GM19025 (cell line): ENCODE results near the gene ANKRD17.

Experiments
- ATAC-seq: cut with Tn5 transposase; IDR thresholded peaks from one replicate; pipeline ENCODE4 v1.9.1; 2021; ENCODE audit warnings: mild to moderate bottlenecking, low read depth, moderate library complexity; ENCODE audit not compliant: unreplicated experiment

ANKRD17 gene

GRCh38 chr4:73131281-73131680 is 127.3 kb downstream of the ANKRD17 start:
- no peak for ATAC-seq

DNA sequence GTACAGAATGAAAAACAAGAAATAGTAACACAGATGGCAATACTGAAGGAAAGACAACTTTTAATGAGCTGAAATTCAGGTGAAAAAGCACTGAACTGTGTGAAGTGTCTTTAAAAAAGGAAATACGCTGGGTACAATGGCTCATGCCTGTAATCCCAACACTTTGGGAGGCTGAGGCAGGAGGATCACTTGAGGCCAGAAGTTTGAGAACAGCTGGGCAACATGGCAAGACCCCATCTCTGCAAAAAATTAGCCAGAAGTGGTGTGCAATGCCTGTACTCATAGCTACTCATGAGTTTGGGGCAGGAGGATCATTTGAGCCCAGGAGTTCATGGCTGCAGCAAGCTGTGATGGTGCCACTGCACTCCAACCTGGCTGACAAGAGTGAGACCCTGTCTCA is 129.3 kb downstream of the ANKRD17 start:
- ATAC-seq: no peak

GRCh38 chr4:73127839-73128453 is 130.7 kb downstream of the ANKRD17 start:
- ATAC-seq: no peak

DNA sequence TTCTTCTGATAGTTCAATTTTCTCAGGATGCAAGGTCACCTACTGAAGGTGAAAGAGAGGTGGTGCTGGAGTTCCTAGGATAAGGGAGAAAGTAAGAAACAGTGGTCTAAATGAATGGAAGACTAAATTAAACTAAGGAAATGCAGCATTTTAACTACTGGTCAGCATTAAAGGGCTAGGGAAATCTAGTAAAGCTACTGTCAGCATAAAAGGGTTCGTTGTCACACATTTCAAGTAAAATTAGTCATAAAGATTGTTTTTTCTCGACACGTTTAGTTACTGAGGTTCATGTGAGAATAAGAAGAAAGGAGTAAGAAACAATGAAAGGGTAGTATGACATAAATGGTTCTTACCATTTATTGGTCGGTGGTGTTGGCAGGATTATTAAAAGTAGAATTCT is 149.1 kb downstream of the ANKRD17 start:
- no peak for ATAC-seq

- ATAC-seq: no peak
These were observed 153.9 kb downstream of the ANKRD17 start for GRCh38 chr4:73104695-73105094.

GRCh38 chr4:73103799-73104503 is 154.6 kb downstream of the ANKRD17 start:
- ATAC-seq: no peak

GRCh38 chr4:73099143-73099542 is 159.5 kb downstream of the ANKRD17 start:
- ATAC-seq: no peak

DNA sequence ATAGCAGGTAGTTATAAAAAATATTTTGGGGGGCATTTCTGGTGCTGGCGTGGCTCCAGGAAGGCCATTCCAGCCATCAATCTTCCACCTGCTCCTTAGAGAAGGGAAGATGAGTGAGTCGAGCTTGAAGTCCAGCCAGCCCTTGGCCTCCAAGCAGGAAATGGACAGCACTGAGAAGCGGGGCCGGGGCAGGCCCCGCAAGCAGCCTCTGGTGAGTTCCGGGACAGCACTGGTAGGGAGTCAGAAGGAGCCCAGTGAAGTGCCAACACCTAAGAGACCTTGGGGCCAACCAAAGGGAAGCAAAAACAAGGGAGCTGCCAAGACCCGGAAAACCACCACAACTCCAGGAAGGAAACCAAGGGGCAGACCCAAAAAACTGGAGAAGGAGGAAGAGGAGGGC is 159.9 kb downstream of the ANKRD17 start:
- ATAC-seq: no peak

GRCh38 chr4:73098016-73098415 is 160.6 kb downstream of the ANKRD17 start:
- ATAC-seq: no peak

GRCh38 chr4:73092868-73093267 is 165.7 kb downstream of the ANKRD17 start:
- ATAC-seq: no peak

DNA sequence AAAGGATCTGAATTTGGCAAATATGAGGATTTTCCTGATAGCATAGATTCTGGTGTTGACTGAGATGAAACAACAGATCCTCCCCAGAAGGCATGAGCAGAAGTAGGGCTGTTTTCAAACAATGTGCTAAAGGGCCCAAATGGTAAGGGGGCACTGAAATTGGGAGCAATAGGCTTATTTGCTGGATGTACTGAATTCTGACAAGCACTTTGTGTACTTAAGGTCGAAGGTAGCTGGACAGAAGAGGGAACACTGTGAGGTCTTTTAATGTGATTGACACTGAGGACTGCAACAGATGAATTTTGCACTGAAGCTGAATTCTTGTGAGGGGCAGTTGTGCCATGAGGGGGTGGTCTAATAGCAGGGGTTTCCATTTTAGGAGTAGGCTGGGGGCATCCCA is 167.9 kb downstream of the ANKRD17 start:
- ATAC-seq: no peak

DNA sequence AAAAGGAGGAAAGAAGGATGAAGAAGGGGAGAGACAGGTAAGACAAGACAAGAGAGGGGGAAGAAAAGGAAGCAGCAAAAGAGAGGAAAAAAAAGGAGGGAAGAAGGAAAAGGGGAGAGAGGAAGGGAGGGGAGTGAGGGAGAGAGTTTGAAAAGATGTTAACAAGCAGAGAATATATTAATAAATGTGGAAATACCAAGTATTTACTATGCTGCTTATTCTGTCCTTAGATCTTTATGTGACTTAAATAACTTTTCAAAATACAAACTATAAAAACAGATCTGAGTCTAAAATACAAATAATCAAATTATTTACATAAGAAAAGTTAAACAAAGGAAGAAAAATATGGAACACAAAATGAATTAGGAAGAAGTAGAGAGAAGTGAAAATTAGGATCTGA is 170.7 kb downstream of the ANKRD17 start:
- no peak for ATAC-seq

DNA sequence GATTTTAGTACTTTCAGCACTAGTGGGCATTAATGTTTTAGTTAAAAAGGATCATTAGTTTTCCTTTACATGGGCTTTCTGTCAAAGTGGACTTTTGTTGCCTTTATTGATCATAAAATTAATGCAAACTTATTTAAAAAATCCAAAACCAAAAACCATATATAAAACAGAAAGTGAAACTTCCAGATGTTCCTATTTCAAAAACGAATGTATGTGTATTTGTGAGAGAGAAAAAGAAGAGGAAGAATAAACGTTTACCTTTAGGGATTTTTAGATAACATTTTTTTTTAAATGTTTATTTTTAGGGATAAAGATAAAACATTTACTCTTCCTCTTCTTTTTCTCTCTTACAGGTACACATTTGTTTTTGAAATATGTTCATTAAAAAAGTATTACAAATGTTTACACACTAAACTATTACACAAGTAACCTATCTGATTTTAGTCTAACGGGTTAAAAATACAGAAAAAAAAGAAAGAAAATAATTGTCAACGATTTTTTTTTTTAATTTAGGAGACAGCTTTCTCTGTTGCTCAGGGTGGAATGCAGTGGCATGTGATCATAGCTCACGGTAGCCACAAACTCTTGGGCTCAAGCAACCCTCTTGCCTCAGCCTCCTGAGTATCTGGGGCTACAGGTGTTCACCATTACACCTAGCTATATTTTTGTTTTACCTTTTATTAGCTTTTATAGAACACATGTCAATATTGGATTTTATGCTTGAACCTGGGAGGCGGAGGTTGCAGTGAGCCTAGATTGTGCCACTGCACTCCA is 172.3 kb downstream of the ANKRD17 start:
- no peak for ATAC-seq

- ATAC-seq: no peak
These were observed 177.8 kb downstream of the ANKRD17 start for GRCh38 chr4:73080789-73081188.

- ATAC-seq: no peak
These were observed 182.8 kb downstream of the ANKRD17 start for GRCh38 chr4:73075832-73076231.

DNA sequence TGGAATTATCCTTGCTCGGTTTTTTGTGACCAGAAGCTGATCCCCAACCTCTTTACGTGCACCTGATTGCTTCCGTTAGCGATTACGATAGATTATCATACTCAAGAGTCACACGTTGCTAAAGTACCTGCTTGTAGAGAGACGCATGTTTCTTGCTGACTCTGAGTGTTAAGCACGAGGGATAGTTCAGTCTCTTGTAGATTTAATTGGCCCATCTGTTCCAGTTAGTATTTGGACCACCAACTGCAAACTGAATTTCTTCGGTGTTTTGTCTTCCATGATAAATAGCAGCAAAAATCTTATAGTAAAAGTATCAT is 188.6 kb downstream of the ANKRD17 start:
- peak; percentile 7 for ATAC-seq

DNA sequence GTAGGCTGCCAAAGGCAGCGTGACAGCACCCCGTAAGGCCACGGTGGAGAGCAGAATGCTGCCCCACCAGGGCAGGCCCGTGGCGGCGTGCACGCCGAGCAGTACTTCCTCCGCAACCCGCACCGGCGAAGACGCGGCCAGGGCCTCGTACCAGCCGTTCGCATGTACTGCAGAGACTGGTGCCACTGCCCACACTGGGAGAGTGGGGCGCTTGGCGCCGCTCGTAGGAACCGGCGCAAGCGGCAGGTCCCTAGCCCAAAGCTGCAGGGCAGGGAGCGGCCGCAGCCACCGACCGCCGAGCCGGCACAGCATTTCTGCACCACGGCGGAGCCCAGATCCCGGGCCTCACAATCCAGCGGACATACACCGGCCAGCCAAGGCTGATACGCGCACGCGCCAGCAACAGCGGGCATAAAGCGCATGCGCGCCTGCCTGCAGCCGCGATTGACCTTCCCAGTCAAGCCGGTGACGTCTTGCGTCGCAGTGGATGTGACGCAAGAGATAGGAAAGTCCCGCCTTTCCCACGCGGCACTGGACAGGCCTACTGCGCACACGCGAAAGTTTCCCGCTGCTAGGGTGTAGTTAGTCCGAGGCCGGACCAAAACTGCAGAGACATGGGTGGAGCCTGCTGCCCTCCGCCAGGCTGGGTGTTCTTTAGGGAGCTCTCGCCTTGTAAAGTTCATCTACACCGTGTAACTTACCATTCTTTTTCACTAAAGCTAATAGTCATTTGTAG is 189.1 kb downstream of the ANKRD17 start, which contains the start of gene COX18:
TSS of gene COX18 (minus strand) at position 379 of the 736 bp plus-strand sequence. CDS start at position 312, 67 bp downstream.
- ATAC-seq: peak; percentile 82

DNA sequence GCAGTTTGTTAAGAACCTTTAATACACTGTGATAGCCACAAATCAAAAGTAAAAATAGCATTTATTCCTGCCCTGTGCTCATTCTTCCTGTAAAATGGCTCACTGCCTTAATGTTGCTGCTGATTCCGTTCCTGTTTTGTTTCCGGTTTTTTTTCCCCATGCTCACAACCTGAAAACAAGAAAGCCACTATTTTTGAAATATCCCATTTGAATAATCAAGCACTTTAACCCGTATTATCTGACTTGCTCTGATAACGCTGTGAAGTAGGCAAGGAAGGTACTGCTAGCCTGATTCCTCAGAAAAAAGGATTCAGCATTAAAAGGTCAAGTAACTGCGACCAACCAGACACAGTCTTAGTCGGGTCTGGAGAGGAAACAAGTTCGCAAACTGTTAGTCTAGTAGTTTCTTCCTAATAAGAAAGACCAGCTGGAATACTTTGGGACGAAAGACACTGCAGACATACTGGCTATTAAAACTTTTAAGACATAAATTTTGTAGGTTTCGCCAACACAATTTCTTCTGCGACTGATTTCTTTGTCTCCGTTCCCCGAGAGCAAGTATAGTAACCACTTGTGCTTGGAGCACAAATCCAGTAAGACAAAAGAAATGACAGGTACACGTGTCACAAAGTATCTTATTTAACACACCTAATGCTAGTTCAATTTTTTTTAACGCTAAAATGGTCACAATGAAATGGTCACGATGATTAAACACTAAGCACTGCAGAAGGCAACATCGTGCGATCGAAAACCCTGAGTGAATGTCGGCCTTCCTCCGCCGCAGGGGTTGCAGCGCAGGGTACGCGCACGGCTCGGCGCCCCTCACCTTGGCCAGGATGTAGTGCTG is 189.9 kb downstream of the ANKRD17 start:
- no peak for ATAC-seq

- no peak for ATAC-seq
These were observed 190.6 kb downstream of the ANKRD17 start for GRCh38 chr4:73067971-73068394.

GRCh38 chr4:73066928-73067327 is 191.7 kb downstream of the ANKRD17 start:
- no peak for ATAC-seq
